SKM-1 treated with dmso at 0.1 percent for 144 hours (cell line): Measurements from ENCODE around the gene IL4I1.

ENCODE experiments used
- DNase-seq: peaks from one replicate; lab custom pipeline; 2025; ENCODE audit not compliant: unreplicated experiment; lab: John Stamatoyannopoulos, UW

The IL4I1 gene

GRCh38 chr19:49895566-49896297 lies 955 bp downstream of the IL4I1 start:
- no peak for DNase-seq

- no peak for DNase-seq
Observed at GRCh38 chr19:49894879-49895565, 1.7 kb downstream of the IL4I1 start.

GRCh38 chr19:49894011-49894664 lies 2.5 kb downstream of the IL4I1 start:
- no peak for DNase-seq

GRCh38 chr19:49892716-49893115 lies 4.0 kb downstream of the IL4I1 start:
- DNase-seq: no peak

- no peak for DNase-seq
Observed at GRCh38 chr19:49891393-49891792, 5.3 kb downstream of the IL4I1 start.

- no peak for DNase-seq
Observed at GRCh38 chr19:49890349-49891311, 6.1 kb downstream of the IL4I1 start.

- peak; percentile 24 for DNase-seq
Observed at GRCh38 chr19:49889687-49890348, 6.9 kb downstream of the IL4I1 start.

GRCh38 chr19:49889038-49889686 lies 7.5 kb downstream of the IL4I1 start:
- DNase-seq: no peak

- DNase-seq: no peak
Observed at GRCh38 chr19:49888510-49888824, 8.2 kb downstream of the IL4I1 start.

GRCh38 chr19:49887665-49888509 lies 8.8 kb downstream of the IL4I1 start:
- DNase-seq: no peak

GRCh38 chr19:49887037-49887664 lies 9.5 kb downstream of the IL4I1 start:
- no peak for DNase-seq

- no peak for DNase-seq
Observed at GRCh38 chr19:49884760-49885159, 11.9 kb downstream of the IL4I1 start.

GRCh38 chr19:49884109-49884508 lies 12.6 kb downstream of the IL4I1 start:
- DNase-seq: no peak

- no peak for DNase-seq
Observed at GRCh38 chr19:49883094-49883493, 13.6 kb downstream of the IL4I1 start.

GRCh38 chr19:49882643-49883042 lies 14.0 kb downstream of the IL4I1 start:
- no peak for DNase-seq

GRCh38 chr19:49881672-49882394 lies 14.9 kb downstream of the IL4I1 start:
- no peak for DNase-seq

GRCh38 chr19:49881186-49881585 lies 15.5 kb downstream of the IL4I1 start:
- no peak for DNase-seq
